ENCODE data around the gene ZNF23. TPM values are rescaled to one million over a fixed set of nuclear protein-coding genes. Genes with fewer than 3 reads are reported as not detected.

The ZNF23 gene
- total RNA-seq, 5 donors from 2014 or later (not counting 1 experiment from before 2014, with no cell fraction given), result 8.2 to 14.6 (median 10.9) TPM

DNA sequence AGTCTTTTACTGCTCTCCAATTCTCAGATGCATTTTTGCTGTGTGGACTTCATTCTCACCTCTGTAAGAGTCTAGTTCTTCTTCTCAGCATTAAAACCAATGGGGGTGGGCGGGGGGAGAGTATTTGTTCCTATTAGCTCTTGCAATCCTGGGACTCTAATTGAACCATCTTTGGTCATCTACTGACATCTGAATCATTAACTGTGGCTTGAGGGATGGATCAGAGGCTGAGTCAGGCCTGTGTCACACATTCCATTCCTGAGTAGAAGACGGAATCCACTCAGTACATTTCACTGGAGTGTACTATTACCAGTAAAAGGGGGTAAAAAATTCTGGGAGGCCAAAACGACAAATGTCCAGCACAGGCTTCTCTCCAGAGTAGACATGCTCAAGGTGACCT is 12.8 kb upstream of the ZNF23 start:
- CTCF ChIA-PET, result no interaction called here
- no peak overlapping the region for H3K27ac ChIP-seq (ENCODE audit: low read length)
- no peak overlapping the region for H3K4me3 ChIP-seq (ENCODE audit: control insufficient read depth in 1 of 2, extremely low read depth in 1 of 2, low read length in 1 of 2)
- H3K9me3 Mint-ChIP-seq, result no peaks in the 10 kb centered on the region
- no peaks in the 10 kb centered on the region for H3K27me3 Mint-ChIP-seq
- DNase-seq (no peak), ATAC-seq (replicated peaks in 1 of 4) (no peak)
- peaks cover 55% of the 10 kb centered on the region for H3K36me3 Mint-ChIP-seq
- H3K9me3 ChIP-seq, result no peaks in the 10 kb centered on the region
- H3K4me3 Mint-ChIP-seq, result no peak overlapping the region
- WGBS (ENCODE audit: insufficient coverage), result no CpG with 5 or more reads among the region's 3 CpGs
- H3K27ac Mint-ChIP-seq, result no peak overlapping the region
- H3K4me1 Mint-ChIP-seq, result no peaks in the 10 kb centered on the region
- POLR2A ChIA-PET, result no interaction called here
- H3K4me1 ChIP-seq (ENCODE audit: control insufficient read depth in 1 of 2, extremely low read depth in 1 of 2, insufficient read depth in 2 of 2, low read length in 2 of 2), result no peaks in the 10 kb centered on the region
- peaks cover 0 to 29% of the 10 kb centered on the region in 2 donors for H3K36me3 ChIP-seq (ENCODE audit: control insufficient read depth in 2 of 2, extremely low read depth in 1 of 2, insufficient read depth in 1 of 2, low read length in 1 of 2)
- no peaks in the 10 kb centered on the region for H3K27me3 ChIP-seq (replicated peaks in 1 of 2; ENCODE audit: control insufficient read depth in 2 of 2, extremely low read depth in 1 of 2, insufficient read depth in 2 of 2, low read length in 1 of 2)

DNA sequence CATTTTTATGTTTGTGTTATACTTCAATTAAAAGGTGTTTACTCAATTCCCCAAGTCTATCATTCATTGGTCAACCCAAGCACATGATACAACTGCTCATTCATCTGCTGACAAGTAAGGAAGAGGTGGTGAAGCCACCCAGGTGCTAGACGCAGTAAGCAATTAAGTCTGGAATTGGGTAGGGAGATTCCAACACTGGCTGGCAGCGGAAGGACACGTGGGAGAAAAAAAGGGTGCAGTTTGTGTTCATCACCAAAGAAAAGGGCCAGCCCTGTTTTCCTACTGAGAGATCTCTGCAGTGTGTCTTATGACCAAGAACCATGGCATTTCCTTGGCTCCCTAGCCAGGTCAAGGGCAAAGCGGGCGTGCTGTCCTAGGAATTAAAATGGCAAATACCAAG is 11.8 kb upstream of the ZNF23 start:
- 81% methylated on average over 3 of the region's 5 CpGs for WGBS (ENCODE audit: insufficient coverage)
- DNase-seq, result no peak

DNA sequence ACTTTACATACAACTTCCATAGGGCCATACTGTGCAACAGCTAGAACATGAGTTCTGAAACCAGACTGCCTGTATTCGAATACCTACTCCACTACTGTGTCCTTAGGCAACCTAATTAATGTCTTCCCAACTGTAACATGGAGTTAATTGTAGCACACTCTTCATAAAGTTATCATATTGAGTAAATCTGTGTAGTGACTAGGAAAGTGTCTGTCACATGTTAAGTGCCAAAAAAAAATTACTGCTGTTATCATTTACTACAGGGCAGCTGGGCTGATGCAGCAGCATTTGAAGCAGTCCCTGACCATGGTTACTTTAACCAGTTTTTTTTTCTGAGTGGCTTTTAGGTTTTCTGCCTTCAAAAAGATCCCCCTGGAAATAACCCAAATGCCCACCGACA is 10.9 kb upstream of the ZNF23 start:
- Mint-ChIP-seq H3K36me3 (peaks cover 56% of the 10 kb centered on the region), H3K4me1 (no peaks in the 10 kb centered on the region), H3K27me3 (no peaks in the 10 kb centered on the region), H3K4me3 (no peak overlapping the region), H3K9me3 (no peaks in the 10 kb centered on the region), H3K27ac (no peak overlapping the region)
- Histone ChIP-seq H3K9me3 (no peaks in the 10 kb centered on the region), H3K4me1 (ENCODE audit: control insufficient read depth in 1 of 2, extremely low read depth in 1 of 2, insufficient read depth in 2 of 2, low read length in 2 of 2) (no peaks in the 10 kb centered on the region), H3K27ac (ENCODE audit: low read length) (no peak overlapping the region), H3K4me3 (ENCODE audit: control insufficient read depth in 1 of 2, extremely low read depth in 1 of 2, low read length in 1 of 2) (no peak overlapping the region), H3K36me3 (ENCODE audit: control insufficient read depth in 2 of 2, extremely low read depth in 1 of 2, insufficient read depth in 1 of 2, low read length in 1 of 2) (peaks cover 0 to 24% of the 10 kb centered on the region in 2 donors), H3K27me3 (replicated peaks in 1 of 2; ENCODE audit: control insufficient read depth in 2 of 2, extremely low read depth in 1 of 2, insufficient read depth in 2 of 2, low read length in 1 of 2) (no peaks in the 10 kb centered on the region)
- POLR2A ChIA-PET, result no interaction called here
- WGBS (ENCODE audit: insufficient coverage), result no CpG with 5 or more reads among the region's 2 CpGs
- DNase-seq (no peak), ATAC-seq (replicated peaks in 1 of 4) (no peak)
- CTCF ChIA-PET, result no interaction called here

More for the DNA sequence above, 11.8 kb upstream of the ZNF23 start:
- ChIA-PET POLR2A (no interaction called here), CTCF (no interaction called here)
- ATAC-seq (replicated peaks in 1 of 4), result no peak
- Histone ChIP-seq H3K27me3 (replicated peaks in 1 of 2; ENCODE audit: control insufficient read depth in 2 of 2, extremely low read depth in 1 of 2, insufficient read depth in 2 of 2, low read length in 1 of 2) (no peaks in the 10 kb centered on the region), H3K4me3 (ENCODE audit: control insufficient read depth in 1 of 2, extremely low read depth in 1 of 2, low read length in 1 of 2) (no peak overlapping the region), H3K27ac (ENCODE audit: low read length) (no peak overlapping the region), H3K9me3 (no peaks in the 10 kb centered on the region), H3K4me1 (ENCODE audit: control insufficient read depth in 1 of 2, extremely low read depth in 1 of 2, insufficient read depth in 2 of 2, low read length in 2 of 2) (no peaks in the 10 kb centered on the region), H3K36me3 (ENCODE audit: control insufficient read depth in 2 of 2, extremely low read depth in 1 of 2, insufficient read depth in 1 of 2, low read length in 1 of 2) (peaks cover 0 to 29% of the 10 kb centered on the region in 2 donors)
- peaks cover 60% of the 10 kb centered on the region for H3K36me3 Mint-ChIP-seq
- H3K27me3 Mint-ChIP-seq, result no peaks in the 10 kb centered on the region
- no peak overlapping the region for H3K27ac Mint-ChIP-seq
- no peaks in the 10 kb centered on the region for H3K9me3 Mint-ChIP-seq
- H3K4me1 Mint-ChIP-seq, result no peaks in the 10 kb centered on the region
- H3K4me3 Mint-ChIP-seq, result no peak overlapping the region

DNA sequence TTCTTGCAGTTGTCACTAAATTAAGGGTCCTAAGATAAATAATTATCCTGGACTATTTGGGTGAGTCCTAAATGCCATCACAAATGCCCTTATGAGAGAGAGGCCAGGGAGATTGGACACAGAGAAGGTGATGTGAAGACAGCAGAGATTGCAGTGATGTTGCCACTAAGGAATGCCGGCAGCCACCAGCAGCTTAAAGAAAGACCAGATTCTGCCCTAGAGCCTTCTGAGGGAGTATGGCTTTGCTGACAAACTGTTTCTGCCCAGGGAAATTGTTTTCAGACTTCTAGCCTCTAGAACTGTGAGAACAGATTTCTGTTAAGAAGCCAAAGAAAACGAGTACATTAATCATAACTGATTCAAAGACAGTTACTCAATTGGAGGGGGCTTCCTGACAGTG is 10.0 kb upstream of the ZNF23 start:
- Mint-ChIP-seq H3K36me3 (peaks cover 48% of the 10 kb centered on the region), H3K4me1 (no peaks in the 10 kb centered on the region), H3K27ac (no peak overlapping the region), H3K27me3 (no peaks in the 10 kb centered on the region), H3K9me3 (no peaks in the 10 kb centered on the region), H3K4me3 (no peak overlapping the region)
- H3K4me3 ChIP-seq (ENCODE audit: control insufficient read depth in 1 of 2, extremely low read depth in 1 of 2, low read length in 1 of 2), result no peak overlapping the region
- no peak for ATAC-seq (replicated peaks in 1 of 4)
- H3K4me1 ChIP-seq (ENCODE audit: control insufficient read depth in 1 of 2, extremely low read depth in 1 of 2, insufficient read depth in 2 of 2, low read length in 2 of 2), result no peaks in the 10 kb centered on the region
- peaks cover 0 to 18% of the 10 kb centered on the region in 2 donors for H3K36me3 ChIP-seq (ENCODE audit: control insufficient read depth in 2 of 2, extremely low read depth in 1 of 2, insufficient read depth in 1 of 2, low read length in 1 of 2)
- CTCF ChIA-PET, result no interaction called here
- WGBS (ENCODE audit: insufficient coverage), result 100% methylated on average over 1 of the region's 2 CpGs
- no peak overlapping the region for H3K27ac ChIP-seq (ENCODE audit: low read length)
- H3K9me3 ChIP-seq, result no peaks in the 10 kb centered on the region
- DNase-seq, result no peak
- POLR2A ChIA-PET, result no interaction called here
- H3K27me3 ChIP-seq (replicated peaks in 1 of 2; ENCODE audit: control insufficient read depth in 2 of 2, extremely low read depth in 1 of 2, insufficient read depth in 2 of 2, low read length in 1 of 2), result no peaks in the 10 kb centered on the region

DNA sequence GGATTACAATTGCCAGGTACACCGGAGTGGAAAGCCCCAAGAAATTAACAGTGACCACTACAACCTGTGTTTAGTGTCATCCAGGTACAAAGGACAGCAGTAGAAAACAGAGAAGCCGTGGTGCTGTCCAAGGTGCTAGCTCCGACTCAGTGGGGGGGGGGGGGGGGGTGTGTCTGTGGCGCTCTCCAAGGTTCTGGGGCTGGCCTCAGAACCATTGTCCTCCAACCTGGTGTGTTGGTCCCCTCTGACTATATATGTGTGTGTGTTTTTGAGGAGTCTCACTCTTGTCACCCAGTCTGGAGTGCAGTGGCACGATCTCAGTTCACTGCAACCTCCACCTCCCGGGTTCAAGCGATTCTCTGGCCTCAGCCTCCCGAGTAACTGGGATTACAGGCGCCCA is 5.8 kb upstream of the ZNF23 start:
- no CpG with 5 or more reads among the region's 9 CpGs for WGBS (ENCODE audit: insufficient coverage)
- POLR2A ChIA-PET, result no interaction called here
- ATAC-seq (replicated peaks in 1 of 4) (peak in 3 of 4 experiments; percentile 50 to 52 (median 51)), DNase-seq (peak in 28 of 35 experiments; percentile 5 to 72 (median 38))
- Histone ChIP-seq H3K27ac (ENCODE audit: low read length) (no peak overlapping the region), H3K27me3 (replicated peaks in 1 of 2; ENCODE audit: control insufficient read depth in 2 of 2, extremely low read depth in 1 of 2, insufficient read depth in 2 of 2, low read length in 1 of 2) (no peaks in the 10 kb centered on the region), H3K36me3 (ENCODE audit: control insufficient read depth in 2 of 2, extremely low read depth in 1 of 2, insufficient read depth in 1 of 2, low read length in 1 of 2) (no peaks in the 10 kb centered on the region), H3K4me3 (ENCODE audit: control insufficient read depth in 1 of 2, extremely low read depth in 1 of 2, low read length in 1 of 2) (no peak overlapping the region), H3K4me1 (ENCODE audit: control insufficient read depth in 1 of 2, extremely low read depth in 1 of 2, insufficient read depth in 2 of 2, low read length in 2 of 2) (no peaks in the 10 kb centered on the region), H3K9me3 (no peaks in the 10 kb centered on the region)
- Mint-ChIP-seq H3K27me3 (no peaks in the 10 kb centered on the region), H3K4me1 (peaks cover 0 to 4% (median 3%) of the 10 kb centered on the region in 3 donors), H3K36me3 (peaks cover 14% of the 10 kb centered on the region), H3K27ac (no peak overlapping the region), H3K4me3 (no peak overlapping the region), H3K9me3 (no peaks in the 10 kb centered on the region)
- CTCF ChIA-PET, result interaction anchor here in 1 of 2 donors (0.6 to 1.4 kb wide), 4 partner anchors 30 to 67 kb away, joined by 3 read pairs; no protein-coding TSS in a partner anchor

DNA sequence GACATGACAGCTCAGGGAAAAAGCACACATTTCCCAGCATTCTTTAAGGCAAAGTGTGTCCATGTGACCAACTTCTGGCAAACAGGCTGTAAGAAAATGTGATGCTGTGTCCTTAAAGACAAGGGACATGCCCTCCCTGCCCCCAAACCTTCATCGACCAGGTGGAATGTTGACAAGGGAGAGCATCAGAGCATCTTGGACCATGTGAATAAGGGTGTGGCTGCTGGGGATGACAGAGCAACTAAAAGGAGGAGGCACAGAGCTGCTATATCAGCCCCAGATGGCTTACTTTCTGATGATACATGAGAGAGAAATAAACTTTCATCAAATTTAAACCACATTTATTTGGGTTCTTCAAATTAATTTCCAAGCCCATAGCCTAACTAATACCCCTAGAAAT is 2.2 kb upstream of the ZNF23 start:
- POLR2A ChIA-PET, result no interaction called here
- Histone ChIP-seq H3K4me3 (ENCODE audit: control insufficient read depth in 1 of 2, extremely low read depth in 1 of 2, low read length in 1 of 2) (no peak overlapping the region), H3K4me1 (ENCODE audit: control insufficient read depth in 1 of 2, extremely low read depth in 1 of 2, insufficient read depth in 2 of 2, low read length in 2 of 2) (peaks cover 6 to 10% of the 10 kb centered on the region in 2 experiments), H3K27ac (ENCODE audit: low read length) (no peak overlapping the region), H3K36me3 (ENCODE audit: control insufficient read depth in 2 of 2, extremely low read depth in 1 of 2, insufficient read depth in 1 of 2, low read length in 1 of 2) (no peaks in the 10 kb centered on the region), H3K27me3 (replicated peaks in 1 of 2; ENCODE audit: control insufficient read depth in 2 of 2, extremely low read depth in 1 of 2, insufficient read depth in 2 of 2, low read length in 1 of 2) (no peaks in the 10 kb centered on the region), H3K9me3 (no peaks in the 10 kb centered on the region)
- Mint-ChIP-seq H3K4me1 (peaks cover 5 to 26% (median 26%) of the 10 kb centered on the region in 3 donors), H3K4me3 (no peak overlapping the region), H3K27me3 (no peaks in the 10 kb centered on the region), H3K27ac (no peak overlapping the region), H3K36me3 (peaks cover 3% of the 10 kb centered on the region), H3K9me3 (no peaks in the 10 kb centered on the region)
- CTCF ChIA-PET, result no interaction called here
- DNase-seq, result no peak
- no CpG with 5 or more reads among the region's 1 CpG for WGBS (ENCODE audit: insufficient coverage)
- ATAC-seq (replicated peaks in 1 of 4), result no peak

DNA sequence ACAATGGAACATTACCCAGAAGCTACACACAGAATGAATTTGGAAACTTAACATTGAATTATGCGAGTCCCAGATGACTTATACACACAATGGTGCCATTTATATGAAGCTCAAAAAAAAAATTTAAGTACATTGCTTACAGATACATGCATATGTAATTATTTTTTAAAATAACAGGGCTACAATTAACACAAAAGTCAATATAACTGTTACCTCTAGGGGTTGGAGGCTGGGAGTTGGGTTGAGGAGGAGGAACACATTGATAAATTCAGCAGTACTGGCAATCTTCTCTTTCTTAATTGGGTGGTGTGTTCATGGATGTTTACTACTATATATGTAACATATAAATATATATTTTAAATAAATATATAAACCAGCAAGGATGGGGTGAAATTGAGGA is 1.1 kb downstream of the ZNF23 start:
- H3K4me3 ChIP-seq (ENCODE audit: control insufficient read depth in 1 of 2, extremely low read depth in 1 of 2, low read length in 1 of 2), result no peak overlapping the region
- DNase-seq, result no peak
- peak overlapping the region; percentile 84 to 96 (median 94) for H3K4me3 Mint-ChIP-seq
- peaks cover 1 to 4% of the 10 kb centered on the region in 2 donors for H3K36me3 ChIP-seq (ENCODE audit: control insufficient read depth in 2 of 2, extremely low read depth in 1 of 2, insufficient read depth in 1 of 2, low read length in 1 of 2)
- H3K4me1 ChIP-seq (ENCODE audit: control insufficient read depth in 1 of 2, extremely low read depth in 1 of 2, insufficient read depth in 2 of 2, low read length in 2 of 2), result peaks cover 6 to 10% of the 10 kb centered on the region in 2 experiments
- H3K4me1 Mint-ChIP-seq, result peaks cover 5 to 29% (median 26%) of the 10 kb centered on the region in 3 donors
- H3K27ac Mint-ChIP-seq, result no peak overlapping the region
- H3K27me3 Mint-ChIP-seq, result no peaks in the 10 kb centered on the region
- ChIA-PET POLR2A (interaction anchor here in 1 of 2 donors (0.6 to 1.9 kb wide), 3 partner anchors 23 to 32 kb away, joined by 3 to 7 read pairs (median 3); no protein-coding TSS in a partner anchor), CTCF (interaction anchor here in 1 of 2 donors (1.2 kb wide), 1 partner anchor 39 kb away, joined by 4 read pairs; no protein-coding TSS in a partner anchor)
- H3K36me3 Mint-ChIP-seq, result peaks cover 7% of the 10 kb centered on the region
- H3K27me3 ChIP-seq (replicated peaks in 1 of 2; ENCODE audit: control insufficient read depth in 2 of 2, extremely low read depth in 1 of 2, insufficient read depth in 2 of 2, low read length in 1 of 2), result no peaks in the 10 kb centered on the region
- H3K9me3 Mint-ChIP-seq, result no peaks in the 10 kb centered on the region
- ATAC-seq (replicated peaks in 1 of 4), result no peak
- H3K9me3 ChIP-seq, result no peaks in the 10 kb centered on the region
- no peak overlapping the region for H3K27ac ChIP-seq (ENCODE audit: low read length)
- no CpG with 5 or more reads among the region's 1 CpG for WGBS (ENCODE audit: insufficient coverage)

All from T-cell (primary cell).